ENCODE results near the gene PRR3.

GRCh38 chr6:30515106-30515505, 42.0 kb upstream of the PRR3 start:
- TF ChIP-seq EZH2phosphoT487 (IDR thresholded peaks at IDR 0.05), result no peak
- TF ChIP-seq CTCF (IDR thresholded peaks at IDR 0.05), result no peak

Data from neural progenitor cell (in vitro differentiated cells).